HCT116 (cell line): ENCODE data around the gene SLC7A5. TPM values are rescaled to one million over a fixed set of nuclear protein-coding genes. Genes with fewer than 3 reads are reported as not detected.

Experiments
- ATAC-seq: fragments of 200-7000 bp; cut with Tn5 transposase; 2 replicates; pipeline ENCODE4 v1.9.1; 2020; ENCODE audit warnings: mild to moderate bottlenecking, moderate library complexity
- BruUV-seq: library from RNA; stranded (reverse); fragments of 400-500 nt; replicated peaks from 2 replicates; lab custom pipeline; 2021; lab: Mats Ljungman, UMichigan
- CTCF ChIA-PET: fragments of 300-600 bp; sonication (Branson Sonifier 250); formaldehyde crosslinking; loops from one replicate; lab custom pipeline; 2021; ENCODE audit warnings: antibody characterized with exemption; lab: Charles Lee
- POLR2A ChIA-PET: fragments of 300-600, 350-600 bp; sonication (Branson Sonifier 250); formaldehyde crosslinking; loops from one replicate; lab custom pipeline; 2021; ENCODE audit warnings: antibody characterized with exemption; lab: Charles Lee
- RAD21 ChIA-PET, 2 experiments: fragments of 300-600 bp; sonication (Branson Sonifier 250); formaldehyde crosslinking; loops; one replicate each; lab custom pipeline; 2023; ENCODE audit warnings: low total read pairs in 2 of 2; ENCODE audit not compliant: uncharacterized antibody in 2 of 2, unreplicated experiment in 2 of 2, low non-redundant PET in 1 of 2; lab: Charles Lee
- DNase-seq: peaks from one replicate; pipeline ENCODE4 v3.0.0-alpha.2; 2010; ENCODE audit warnings: low read depth, low spot score
- H2AFZ ChIP-seq: fragments of 200-600 bp; shearing (Covaris generic), sonication (generic); 2 replicates; pipeline ENCODE4 v1.6.1; 2017; ENCODE audit warnings: low read depth, mixed run types, mixed read lengths, antibody characterized with exemption, low read length; ENCODE audit not compliant: poor library complexity, severe bottlenecking
- H3K27ac ChIP-seq: 2 replicates; pipeline ENCODE4 v1.5.1; 2012; ENCODE audit warnings: low read depth, low read length
- H3K27me3 ChIP-seq: fragments of 200-600 bp; sonication (generic); 2 replicates; pipeline ENCODE4 v1.6.1; 2016; ENCODE audit warnings: mixed run types, low read length, mixed read lengths; ENCODE audit not compliant: insufficient read depth
- H3K36me3 ChIP-seq, 2 experiments: fragments of 200-500 bp in 1 of 2; fragments of 200-600 bp in 1 of 2; sonication (Bioruptor generic) in 1 of 2; sonication (generic) in 1 of 2; 2 replicates each; pipeline versions ENCODE4 v1.5.1 to v1.6.1; 2014 to 2016; ENCODE audit warnings: low read length in 2 of 2, inconsistent platforms in 1 of 2, mixed read lengths in 1 of 2, mixed run types in 1 of 2; ENCODE audit not compliant: insufficient read depth in 2 of 2, control insufficient read depth in 1 of 2
- H3K4me1 ChIP-seq, 2 experiments: fragments of 200-600 bp in 1 of 2; sonication (generic) in 1 of 2; 2 replicates each; pipeline versions ENCODE4 v1.5.1 to v1.6.1; 2012 to 2017; ENCODE audit warnings: low read length in 2 of 2, inconsistent platforms in 1 of 2, mild to moderate bottlenecking in 1 of 2, mixed read lengths in 1 of 2, mixed run types in 1 of 2, moderate library complexity in 1 of 2; ENCODE audit not compliant: insufficient read depth in 2 of 2, control insufficient read depth in 1 of 2
- H3K4me2 ChIP-seq: fragments of 200-600 bp; sonication (generic); 2 replicates; pipeline ENCODE4 v1.6.1; 2017; ENCODE audit warnings: mixed run types, low read length, mixed read lengths
- H3K4me3 ChIP-seq, 2 experiments: fragments of 200-600 bp in 1 of 2; sonication (generic) in 1 of 2; replicated peaks in 1 of 2; 2 replicates each; pipeline ENCODE4 v1.5.1; 2011 to 2016; ENCODE audit warnings: low read length in 2 of 2, control low read depth in 1 of 2, low read depth in 1 of 2, mild to moderate bottlenecking in 1 of 2, mixed read lengths in 1 of 2, mixed run types in 1 of 2
- H3K79me2 ChIP-seq: fragments of 200-600 bp; sonication (generic); 2 replicates; pipeline ENCODE4 v1.6.1; 2017; ENCODE audit warnings: mild to moderate bottlenecking, mixed run types, low read length, moderate library complexity, mixed read lengths; ENCODE audit not compliant: insufficient read depth
- H3K9ac ChIP-seq: fragments of 200-600 bp; sonication (generic); 2 replicates; pipeline ENCODE4 v1.6.1; 2016; ENCODE audit warnings: low read length, mixed read lengths
- H3K9me2 ChIP-seq: fragments of 200-600 bp; sonication (generic), shearing (Covaris generic); 2 replicates; pipeline ENCODE4 v1.6.1; 2017; ENCODE audit warnings: mixed run types, mild to moderate bottlenecking, moderate library complexity; ENCODE audit not compliant: insufficient read depth
- H3K9me3 ChIP-seq, 2 experiments: fragments of 200-500 bp in 1 of 2; fragments of 200-600 bp in 1 of 2; sonication (Bioruptor generic) in 1 of 2; sonication (generic) in 1 of 2; 2 replicates each; pipeline ENCODE4 v1.6.1; 2014 to 2017; ENCODE audit warnings: low read length in 2 of 2, mixed read lengths in 2 of 2, inconsistent platforms in 1 of 2, low read depth in 1 of 2, mild to moderate bottlenecking in 1 of 2, mixed run types in 1 of 2, moderate library complexity in 1 of 2; ENCODE audit not compliant: control insufficient read depth in 1 of 2, insufficient read depth in 1 of 2
- H4K20me1 ChIP-seq: fragments of 200-600 bp; sonication (generic), shearing (Covaris generic); 2 replicates; pipeline ENCODE4 v1.6.1; 2017; ENCODE audit warnings: mixed run types, mild to moderate bottlenecking, moderate library complexity; ENCODE audit not compliant: insufficient read depth
- CBX3 ChIP-seq: IDR thresholded peaks from 2 replicates; pipeline ENCODE4 v1.6.1; 2012; ENCODE audit warnings: low read depth
- CEBPB ChIP-seq: IDR thresholded peaks from 2 replicates; pipeline ENCODE4 v1.6.1; 2012; ENCODE audit warnings: low read depth
- EGR1 ChIP-seq: IDR thresholded peaks from 2 replicates; pipeline ENCODE4 v1.6.1; 2012; ENCODE audit warnings: low read depth
- ELF1 ChIP-seq: IDR thresholded peaks from 2 replicates; pipeline ENCODE4 v1.6.1; 2012; ENCODE audit warnings: low read depth, borderline replicate concordance
- EZH2 ChIP-seq: fragments of 200-600 bp; sonication (generic); IDR thresholded peaks from 2 replicates; pipeline ENCODE4 v1.6.1; 2017; ENCODE audit warnings: antibody characterized with exemption, mixed run types
- EZH2phosphoT487 ChIP-seq: fragments of 200-600 bp; IDR thresholded peaks from 2 replicates; pipeline ENCODE4 v1.6.1; 2018; ENCODE audit warnings: antibody characterized with exemption, borderline replicate concordance
- FOSL1 ChIP-seq: IDR thresholded peaks from 2 replicates; pipeline ENCODE4 v1.6.1; 2012; ENCODE audit warnings: low read depth
- JUND ChIP-seq: IDR thresholded peaks from 2 replicates; pipeline ENCODE4 v1.6.1; 2012
- POLR2AphosphoS5 ChIP-seq: IDR thresholded peaks from 2 replicates; pipeline ENCODE4 v1.6.1; 2011; ENCODE audit warnings: mild to moderate bottlenecking, low read depth, low read length, moderate library complexity
- SIN3A ChIP-seq: IDR thresholded peaks from 2 replicates; pipeline ENCODE4 v1.6.1; 2012; ENCODE audit warnings: low read depth
- SRF ChIP-seq: IDR thresholded peaks from 2 replicates; pipeline ENCODE4 v1.6.1; 2012; ENCODE audit warnings: low read depth
- TCF7L2 ChIP-seq: IDR thresholded peaks from 2 replicates; pipeline ENCODE4 v1.7.0; 2011; ENCODE audit warnings: borderline replicate concordance, inconsistent platforms; ENCODE audit not compliant: insufficient read depth, insufficient read length; ENCODE audit errors: extremely low read depth
- YY1 ChIP-seq: IDR thresholded peaks from 2 replicates; pipeline ENCODE4 v1.6.1; 2011; ENCODE audit warnings: low read length, low read depth, moderate library complexity, mild to moderate bottlenecking; ENCODE audit not compliant: insufficient replicate concordance; ENCODE audit errors: extremely low read depth
- ZBTB33 ChIP-seq: IDR thresholded peaks from 2 replicates; pipeline ENCODE4 v1.6.1; 2011; ENCODE audit warnings: mild to moderate bottlenecking, low read length, moderate library complexity; ENCODE audit not compliant: insufficient replicate concordance; ENCODE audit errors: extremely low read depth
- ZFX ChIP-seq: fragments of 450-650 bp; IDR thresholded peaks from 2 replicates; pipeline ENCODE4 v1.6.1; 2017
- ZNF274 ChIP-seq: fragments of 200-500 bp; sonication (Bioruptor generic); IDR thresholded peaks from 2 replicates; pipeline ENCODE4 v1.6.1; 2014; ENCODE audit warnings: mild to moderate bottlenecking, low read depth, low read length, inconsistent platforms
- intact Hi-C: fragments of 100-400 bp; cut with micrococcal nuclease; formaldehyde crosslinking; loops from 2 replicates; pipeline ENCODE4 v1.10.0; 2022
- total RNA-seq: library from RNA; stranded (reverse); gene quantifications from one replicate; pipeline ENCODE4 v1.2.1, GENCODE V29; 2021; ENCODE audit not compliant: unreplicated experiment
- TF ChIP-seq, protein P1 (sequence below): IDR thresholded peaks from 2 replicates; pipeline ENCODE4 v1.6.1; 2012
- TF ChIP-seq, protein P2 (sequence below): IDR thresholded peaks from 2 replicates; pipeline ENCODE4 v1.6.1; 2012; ENCODE audit warnings: low read depth

SLC7A5 gene
- total RNA-seq, 1 experiment from 2014 or later = 482 TPM

- CTCF ChIA-PET = interaction anchor here (0.9 to 2.8 kb wide), 5 partner anchors 9 to 65 kb away, joined by 4 to 17 read pairs (median 7); no protein-coding TSS in a partner anchor
- POLR2A ChIA-PET = interaction anchor here (0.9 to 3.0 kb wide), 16 partner anchors 9 to 235 kb away, joined by 3 to 19 read pairs (median 6); partner anchors contain the start of gene SLC7A5
These were observed 63.1 kb downstream of the SLC7A5 start for GRCh38 chr16:87806261-87806640.

More at GRCh38 chr16:87806261-87806640, 63.1 kb downstream of the SLC7A5 start:
- peak overlapping the region; percentile 77 for H2AFZ ChIP-seq
- intact Hi-C loops = loop anchor here (2.0 kb wide), 2 partner anchors 27 to 45 kb away; no protein-coding TSS in a partner anchor
- H3K36me3 ChIP-seq = no peaks in the 10 kb centered on the region
- ATAC-seq = peak; percentile 32
- peak overlapping the region; percentile 51 to 66 for H3K4me3 ChIP-seq
- TF ChIP-seq ZNF274 (no peak), JUND (no peak), FOSL1 (no peak), ELF1 (no peak), ZFX (0 out of 2 replicates have a peak, but pooled peaks have one; percentile 53), EZH2phosphoT487 (no peak), TCF7L2 (peak; percentile 76), SRF (no peak), CEBPB (no peak), YY1 (no peak), ZBTB33 (no peak), SIN3A (no peak), EZH2 (no peak), EGR1 (no peak), POLR2AphosphoS5 (peak; percentile 64; the same call in 1 of the 2 replicates), CBX3 (no peak)
- TF ChIP-seq, protein P1, sequence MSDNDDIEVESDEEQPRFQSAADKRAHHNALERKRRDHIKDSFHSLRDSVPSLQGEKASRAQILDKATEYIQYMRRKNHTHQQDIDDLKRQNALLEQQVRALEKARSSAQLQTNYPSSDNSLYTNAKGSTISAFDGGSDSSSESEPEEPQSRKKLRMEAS = no peak
- TF ChIP-seq, protein P2, sequence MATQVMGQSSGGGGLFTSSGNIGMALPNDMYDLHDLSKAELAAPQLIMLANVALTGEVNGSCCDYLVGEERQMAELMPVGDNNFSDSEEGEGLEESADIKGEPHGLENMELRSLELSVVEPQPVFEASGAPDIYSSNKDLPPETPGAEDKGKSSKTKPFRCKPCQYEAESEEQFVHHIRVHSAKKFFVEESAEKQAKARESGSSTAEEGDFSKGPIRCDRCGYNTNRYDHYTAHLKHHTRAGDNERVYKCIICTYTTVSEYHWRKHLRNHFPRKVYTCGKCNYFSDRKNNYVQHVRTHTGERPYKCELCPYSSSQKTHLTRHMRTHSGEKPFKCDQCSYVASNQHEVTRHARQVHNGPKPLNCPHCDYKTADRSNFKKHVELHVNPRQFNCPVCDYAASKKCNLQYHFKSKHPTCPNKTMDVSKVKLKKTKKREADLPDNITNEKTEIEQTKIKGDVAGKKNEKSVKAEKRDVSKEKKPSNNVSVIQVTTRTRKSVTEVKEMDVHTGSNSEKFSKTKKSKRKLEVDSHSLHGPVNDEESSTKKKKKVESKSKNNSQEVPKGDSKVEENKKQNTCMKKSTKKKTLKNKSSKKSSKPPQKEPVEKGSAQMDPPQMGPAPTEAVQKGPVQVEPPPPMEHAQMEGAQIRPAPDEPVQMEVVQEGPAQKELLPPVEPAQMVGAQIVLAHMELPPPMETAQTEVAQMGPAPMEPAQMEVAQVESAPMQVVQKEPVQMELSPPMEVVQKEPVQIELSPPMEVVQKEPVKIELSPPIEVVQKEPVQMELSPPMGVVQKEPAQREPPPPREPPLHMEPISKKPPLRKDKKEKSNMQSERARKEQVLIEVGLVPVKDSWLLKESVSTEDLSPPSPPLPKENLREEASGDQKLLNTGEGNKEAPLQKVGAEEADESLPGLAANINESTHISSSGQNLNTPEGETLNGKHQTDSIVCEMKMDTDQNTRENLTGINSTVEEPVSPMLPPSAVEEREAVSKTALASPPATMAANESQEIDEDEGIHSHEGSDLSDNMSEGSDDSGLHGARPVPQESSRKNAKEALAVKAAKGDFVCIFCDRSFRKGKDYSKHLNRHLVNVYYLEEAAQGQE = no peak
- TF ChIP-seq, all 23 proteins: peak for 3
- peak overlapping the region; percentile 70 for H3K4me2 ChIP-seq
- no peaks in the 10 kb centered on the region for H3K79me2 ChIP-seq
- peak; percentile 16 for DNase-seq
- H4K20me1 ChIP-seq = no peaks in the 10 kb centered on the region
- peaks cover 21 to 23% of the 10 kb centered on the region in 2 experiments for H3K4me1 ChIP-seq
- H3K27ac ChIP-seq = peak overlapping the region; percentile 71
- no peaks in the 10 kb centered on the region for H3K27me3 ChIP-seq
- no peaks in the 10 kb centered on the region for H3K9me2 ChIP-seq
- BruUV-seq = no TSS peak
- peak overlapping the region; percentile 41 for H3K9ac ChIP-seq
- RAD21 ChIA-PET = interaction anchor here (0.6 to 1.8 kb wide), 2 partner anchors 27 to 67 kb away, joined by 6 to 9 read pairs; no protein-coding TSS in a partner anchor
- H3K9me3 ChIP-seq = no peaks in the 10 kb centered on the region
